22Rv1 (cell line): ENCODE measurements around the gene SART1.

ENCODE experiments used
- H3K27ac ChIP-seq: fragments of 450-650 bp; 2 replicates; pipeline ENCODE4 v1.5.1; 2017
- ZFX ChIP-seq: fragments of 450-650 bp; IDR thresholded peaks from 2 replicates; pipeline ENCODE4 v1.6.1; 2017; ENCODE audit warnings: antibody characterized with exemption, borderline replicate concordance
- TF ChIP-seq, protein P1 (sequence below): fragments of 450-650 bp; IDR thresholded peaks from 2 replicates; pipeline ENCODE4 v1.5.1; 2017; ENCODE audit warnings: mild to moderate bottlenecking

The SART1 gene

DNA sequence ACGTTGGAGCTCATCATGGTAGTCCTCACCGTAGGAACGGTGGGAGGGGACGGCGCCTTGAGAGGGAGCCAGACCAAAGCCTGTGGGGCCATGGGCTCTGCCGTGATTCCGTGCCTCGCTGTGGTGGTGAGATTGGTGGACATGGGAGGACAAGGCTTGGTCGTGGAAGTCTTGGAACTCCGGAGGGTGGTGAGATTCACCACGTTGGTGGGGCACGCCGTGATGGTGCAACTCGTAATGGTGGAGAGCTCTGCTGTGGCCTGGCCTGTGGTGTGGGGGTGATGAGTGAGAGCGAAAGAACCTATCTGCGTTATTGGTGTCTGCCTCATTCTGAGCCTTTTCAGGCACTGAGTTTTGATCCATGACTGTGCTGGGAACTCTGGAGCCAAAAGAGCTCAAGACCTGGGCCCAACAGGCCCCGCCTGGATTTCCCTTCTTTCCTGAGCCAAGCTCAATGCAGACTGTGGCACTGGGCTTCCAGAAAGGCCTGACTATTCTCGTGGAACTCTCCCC, 64.5 kb downstream of the SART1 start, which contains the start of gene CATSPER1:
Gene CATSPER1 (minus strand): TSS at position 463 of the 513 bp plus-strand sequence. CDS start 100 bp downstream, at position 363.
- H3K27ac ChIP-seq: no peak within 1 kb of the TSS
- no peak for TF ChIP-seq ZFX
- TF ChIP-seq, protein P1, sequence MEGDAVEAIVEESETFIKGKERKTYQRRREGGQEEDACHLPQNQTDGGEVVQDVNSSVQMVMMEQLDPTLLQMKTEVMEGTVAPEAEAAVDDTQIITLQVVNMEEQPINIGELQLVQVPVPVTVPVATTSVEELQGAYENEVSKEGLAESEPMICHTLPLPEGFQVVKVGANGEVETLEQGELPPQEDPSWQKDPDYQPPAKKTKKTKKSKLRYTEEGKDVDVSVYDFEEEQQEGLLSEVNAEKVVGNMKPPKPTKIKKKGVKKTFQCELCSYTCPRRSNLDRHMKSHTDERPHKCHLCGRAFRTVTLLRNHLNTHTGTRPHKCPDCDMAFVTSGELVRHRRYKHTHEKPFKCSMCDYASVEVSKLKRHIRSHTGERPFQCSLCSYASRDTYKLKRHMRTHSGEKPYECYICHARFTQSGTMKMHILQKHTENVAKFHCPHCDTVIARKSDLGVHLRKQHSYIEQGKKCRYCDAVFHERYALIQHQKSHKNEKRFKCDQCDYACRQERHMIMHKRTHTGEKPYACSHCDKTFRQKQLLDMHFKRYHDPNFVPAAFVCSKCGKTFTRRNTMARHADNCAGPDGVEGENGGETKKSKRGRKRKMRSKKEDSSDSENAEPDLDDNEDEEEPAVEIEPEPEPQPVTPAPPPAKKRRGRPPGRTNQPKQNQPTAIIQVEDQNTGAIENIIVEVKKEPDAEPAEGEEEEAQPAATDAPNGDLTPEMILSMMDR: no peak
